T-cell (primary cell): ENCODE measurements around the gene STX16. TPM values are rescaled to one million over a fixed set of nuclear protein-coding genes. Genes with fewer than 3 reads are reported as not detected.

Source experiments
- ATAC-seq, 4 experiments: fragments of 200-7000 bp in 3 of 4; fragments of 150-1000 bp in 1 of 4; cut with Tn5 transposase; replicated peaks in 1 of 4; 1 replicate in 3 of 4; 2 replicates in 1 of 4; pipeline ENCODE4 v1.10.0; 2021; ENCODE audit warnings: moderate library complexity in 3 of 4, mild to moderate bottlenecking in 2 of 4, moderate number of reproducible peaks in 1 of 4
- CTCF ChIA-PET, 2 donors: fragments of 300-600 bp; sonication (Branson Sonifier 250); formaldehyde crosslinking; loops; one replicate each; lab custom pipeline; 2022; ENCODE audit warnings: antibody characterized with exemption in 2 of 2; lab: Charles Lee
- POLR2A ChIA-PET, 2 donors: fragments of 300-600 bp; sonication (Branson Sonifier 250); formaldehyde crosslinking; loops; one replicate each; lab custom pipeline; 2022; ENCODE audit warnings: antibody characterized with exemption in 2 of 2; lab: Charles Lee
- DNase-seq, 35 experiments: peaks; one replicate each; pipeline versions ENCODE4 v3.0.0 to v3.0.0-alpha.2; 2013 to 2023
- H3K27ac ChIP-seq: one replicate; pipeline ENCODE4 v1.5.1; 2013; ENCODE audit warnings: low read length
- H3K27me3 ChIP-seq, 2 experiments: replicated peaks in 1 of 2; 1 replicate in 1 of 2; 2 replicates in 1 of 2; pipeline versions ENCODE4 v1.6.1 to v1.7.0; 2013; ENCODE audit warnings: low read length in 1 of 2, mixed read lengths in 1 of 2; ENCODE audit not compliant: control insufficient read depth in 2 of 2, insufficient read depth in 2 of 2; ENCODE audit errors: extremely low read depth in 1 of 2
- H3K36me3 ChIP-seq, 2 donors: 1 replicate in 1 of 2; 2 replicates in 1 of 2; pipeline versions ENCODE4 v1.6.1 to v1.7.0; 2013; ENCODE audit warnings: low read length in 1 of 2; ENCODE audit not compliant: control insufficient read depth in 2 of 2, insufficient read depth in 1 of 2; ENCODE audit errors: extremely low read depth in 1 of 2
- H3K4me1 ChIP-seq, 2 experiments: 1 replicate in 1 of 2; 2 replicates in 1 of 2; pipeline versions ENCODE4 v1.6.1 to v1.7.0; 2013; ENCODE audit warnings: low read length in 2 of 2, mixed read lengths in 1 of 2; ENCODE audit not compliant: insufficient read depth in 2 of 2, control insufficient read depth in 1 of 2; ENCODE audit errors: extremely low read depth in 1 of 2
- H3K4me3 ChIP-seq, 2 donors: 1 replicate in 1 of 2; 2 replicates in 1 of 2; pipeline versions ENCODE4 v1.5.1 to v1.7.0; 2013; ENCODE audit warnings: mild to moderate bottlenecking in 2 of 2, low read length in 1 of 2, moderate library complexity in 1 of 2; ENCODE audit not compliant: control insufficient read depth in 1 of 2; ENCODE audit errors: extremely low read depth in 1 of 2
- H3K9me3 ChIP-seq: 2 replicates; pipeline ENCODE4 v1.7.0; 2013
- H3K27ac Mint-ChIP-seq, 2 donors: one replicate each; pipeline ENCODE4 v1.8.0; 2020 to 2021; ENCODE audit warnings: mild to moderate bottlenecking in 2 of 2, mixed read lengths in 2 of 2
- H3K27me3 Mint-ChIP-seq, 2 donors: one replicate each; pipeline ENCODE4 v1.8.0; 2021 to 2022; ENCODE audit warnings: mixed read lengths in 2 of 2
- H3K36me3 Mint-ChIP-seq: one replicate; pipeline ENCODE4 v1.8.0; 2021; ENCODE audit warnings: mixed read lengths
- H3K4me1 Mint-ChIP-seq, 3 donors: one replicate each; pipeline ENCODE4 v1.8.0; 2020 to 2022; ENCODE audit warnings: mixed read lengths in 3 of 3, mild to moderate bottlenecking in 1 of 3
- H3K4me3 Mint-ChIP-seq, 3 donors: one replicate each; pipeline ENCODE4 v1.8.0; 2020 to 2022; ENCODE audit warnings: mild to moderate bottlenecking in 3 of 3, mixed read lengths in 3 of 3, moderate library complexity in 3 of 3
- H3K9me3 Mint-ChIP-seq, 3 donors: one replicate each; pipeline ENCODE4 v1.8.0; 2020 to 2022; ENCODE audit warnings: mixed read lengths in 3 of 3
- WGBS: methylation state at CpG from one replicate; pipeline ENCODE4 v1.1.5; 2013; ENCODE audit warnings: missing lambda C conversion rate; ENCODE audit not compliant: insufficient coverage; 5-methylcytosine and 5-hydroxymethylcytosine counted together
- total RNA-seq, 35 experiments: library from RNA in 6 of 35; stranded (reverse) in 6 of 35; fragments of 120-200 nt in 1 of 35; gene quantifications; one replicate each; pipeline versions ENCODE4 v1.2.1 to v1.2.4 and lab custom pipeline; 2013 to 2026

Gene STX16
- total RNA-seq, 5 donors from 2014 or later (not counting 1 experiment from before 2014, with no cell fraction given) = 154 to 213 (median 178) TPM

GRCh38 chr20:58634521-58635278 lies 16.4 kb upstream of the STX16 start:
- ATAC-seq (peak; percentile 43 to 92 (median 78)), DNase-seq (peak in 22 of 35 experiments; percentile 7 to 52 (median 34))
- Mint-ChIP-seq H3K4me1 (peaks cover 16 to 49% (median 42%) of the 10 kb centered on the region in 3 donors), H3K27me3 (peaks cover 4 to 6% of the 10 kb centered on the region in 2 donors), H3K4me3 (peak overlapping the region; percentile 37 to 66 (median 56)), H3K9me3 (no peaks in the 10 kb centered on the region), H3K36me3 (no peaks in the 10 kb centered on the region), H3K27ac (peak overlapping the region; percentile 82 to 90)
- peak overlapping the region; percentile 11 to 21 for H3K4me3 ChIP-seq
- peaks cover 3 to 14% of the 10 kb centered on the region in 2 experiments for H3K4me1 ChIP-seq
- peak overlapping the region; percentile 68 for H3K27ac ChIP-seq
- peaks cover 0 to 4% of the 10 kb centered on the region in 2 experiments for H3K27me3 ChIP-seq
- ChIA-PET POLR2A (no interaction called here), CTCF (interaction anchor here in 1 of 2 donors (0.7 kb wide), 1 partner anchor 16 kb away, joined by 3 read pairs; the partner anchor contains the start of gene STX16)
- H3K36me3 ChIP-seq = no peaks in the 10 kb centered on the region
- H3K9me3 ChIP-seq = no peaks in the 10 kb centered on the region
- 33% methylated on average over 24 of the region's 26 CpGs for WGBS

- no peaks in the 10 kb centered on the region for H3K9me3 Mint-ChIP-seq
- H3K4me1 ChIP-seq = peaks cover 3 to 14% of the 10 kb centered on the region in 2 experiments
- peak overlapping the region; percentile 82 to 90 for H3K27ac Mint-ChIP-seq
- H3K27me3 ChIP-seq = peaks cover 0 to 7% of the 10 kb centered on the region in 2 experiments
- no peaks in the 10 kb centered on the region for H3K36me3 ChIP-seq
- H3K36me3 Mint-ChIP-seq = no peaks in the 10 kb centered on the region
- H3K9me3 ChIP-seq = no peaks in the 10 kb centered on the region
- ChIA-PET POLR2A (no interaction called here), CTCF (no interaction called here)
- WGBS = 93% methylated on average over 8 of the region's 11 CpGs
- no peak for ATAC-seq
- peak overlapping the region in 1 of 3 donors; percentile 66 for H3K4me3 Mint-ChIP-seq
- no peak overlapping the region for H3K4me3 ChIP-seq
- peak overlapping the region; percentile 68 for H3K27ac ChIP-seq
- peaks cover 7 to 9% of the 10 kb centered on the region in 2 donors for H3K27me3 Mint-ChIP-seq
- H3K4me1 Mint-ChIP-seq = peaks cover 16 to 47% (median 39%) of the 10 kb centered on the region in 3 donors
- no peak for DNase-seq
Measured at GRCh38 chr20:58635279-58635665, 15.8 kb upstream of the STX16 start.

GRCh38 chr20:58636396-58636982 lies 14.6 kb upstream of the STX16 start:
- CTCF ChIA-PET = interaction anchor here in 1 of 2 donors (1.3 kb wide), 1 partner anchor 11 kb away, joined by 4 read pairs; no protein-coding TSS in a partner anchor
- DNase-seq (peak in 1 of 35 experiments; percentile 9), ATAC-seq (no peak)
- H3K4me1 Mint-ChIP-seq = peaks cover 16 to 42% (median 38%) of the 10 kb centered on the region in 3 donors
- H3K27ac Mint-ChIP-seq = peak overlapping the region in 1 of 2 donors; percentile 65
- peak overlapping the region in 1 of 3 donors; percentile 32 for H3K4me3 Mint-ChIP-seq
- no peak overlapping the region for H3K4me3 ChIP-seq
- H3K27me3 Mint-ChIP-seq = peaks cover 7 to 12% of the 10 kb centered on the region in 2 donors
- no peaks in the 10 kb centered on the region for H3K36me3 Mint-ChIP-seq
- no peaks in the 10 kb centered on the region for H3K9me3 Mint-ChIP-seq
- no peak overlapping the region for H3K27ac ChIP-seq
- no peaks in the 10 kb centered on the region for H3K9me3 ChIP-seq
- POLR2A ChIA-PET = no interaction called here
- 89% methylated on average over 10 of the region's 10 CpGs for WGBS
- H3K27me3 ChIP-seq = peaks cover 0 to 10% of the 10 kb centered on the region in 2 experiments
- no peaks in the 10 kb centered on the region for H3K36me3 ChIP-seq
- H3K4me1 ChIP-seq = peaks cover 3 to 14% of the 10 kb centered on the region in 2 experiments

- Mint-ChIP-seq H3K4me1 (peaks cover 16 to 42% (median 36%) of the 10 kb centered on the region in 3 donors), H3K36me3 (no peaks in the 10 kb centered on the region), H3K9me3 (no peaks in the 10 kb centered on the region), H3K27ac (peak overlapping the region in 1 of 2 donors; percentile 65), H3K27me3 (peaks cover 7 to 12% of the 10 kb centered on the region in 2 donors), H3K4me3 (peak overlapping the region in 1 of 3 donors; percentile 32)
- Histone ChIP-seq H3K36me3 (no peaks in the 10 kb centered on the region), H3K4me1 (peaks cover 3 to 14% of the 10 kb centered on the region in 2 experiments), H3K27me3 (peaks cover 0 to 12% of the 10 kb centered on the region in 2 experiments), H3K4me3 (no peak overlapping the region), H3K27ac (no peak overlapping the region), H3K9me3 (no peaks in the 10 kb centered on the region)
- ATAC-seq (no peak), DNase-seq (peak in 1 of 35 experiments; percentile 8)
- CTCF ChIA-PET = interaction anchor here in 1 of 2 donors (1.3 kb wide), 1 partner anchor 11 kb away, joined by 4 read pairs; no protein-coding TSS in a partner anchor
- POLR2A ChIA-PET = no interaction called here
- 76% methylated on average over 8 of the region's 8 CpGs for WGBS
Measured at GRCh38 chr20:58636983-58637421, 14.1 kb upstream of the STX16 start.

- Histone ChIP-seq H3K36me3 (no peaks in the 10 kb centered on the region), H3K27ac (no peak overlapping the region), H3K4me1 (peaks cover 3 to 14% of the 10 kb centered on the region in 2 experiments), H3K9me3 (no peaks in the 10 kb centered on the region), H3K27me3 (peaks cover 0 to 12% of the 10 kb centered on the region in 2 experiments), H3K4me3 (no peak overlapping the region)
- no peak overlapping the region for H3K4me3 Mint-ChIP-seq
- peaks cover 7 to 15% of the 10 kb centered on the region in 2 donors for H3K27me3 Mint-ChIP-seq
- no peak overlapping the region for H3K27ac Mint-ChIP-seq
- ChIA-PET CTCF (interaction anchor here in 1 of 2 donors (1.3 kb wide), 1 partner anchor 10 kb away, joined by 4 read pairs; no protein-coding TSS in a partner anchor), POLR2A (no interaction called here)
- DNase-seq (peak in 1 of 35 experiments; percentile 13), ATAC-seq (no peak)
- no peaks in the 10 kb centered on the region for H3K36me3 Mint-ChIP-seq
- WGBS = 89% methylated on average over 22 of the region's 24 CpGs
- no peaks in the 10 kb centered on the region for H3K9me3 Mint-ChIP-seq
- peaks cover 16 to 38% (median 32%) of the 10 kb centered on the region in 3 donors for H3K4me1 Mint-ChIP-seq
Measured at GRCh38 chr20:58637466-58638213, 13.4 kb upstream of the STX16 start.
